Measurements from ENCODE around the gene SCMH1.

Gene SCMH1

GRCh38 chr1:41241749-41242341 is at the start of gene SCMH1:
Gene SCMH1, minus strand, starts transcription at chr1:41242306. Its CDS starts 56,173 bp downstream, at chr1:41186133.
- Histone ChIP-seq H3K4me3 (ENCODE audit: severe bottlenecking) (peak within 1 kb of the TSS; percentile 58), H3K4me1 (ENCODE audit: insufficient read depth, poor library complexity, severe bottlenecking) (peaks cover 20% of the 10 kb centered on the region), H3K36me3 (ENCODE audit: low read depth) (no peaks in the 10 kb centered on the region), H3K9me3 (ENCODE audit: severe bottlenecking) (no peaks in the 10 kb centered on the region), H3K27ac (ENCODE audit: poor library complexity, severe bottlenecking) (peak within 1 kb of the TSS; percentile 89), H3K27me3 (ENCODE audit: insufficient read depth, poor library complexity, severe bottlenecking) (no peaks in the 10 kb centered on the region)
- ATAC-seq (ENCODE audit: low read depth) (peak; percentile 53), DNase-seq (ENCODE audit: low spot score) (no peak)
- peak; percentile 14 for TF ChIP-seq CTCF (IDR thresholded peaks at IDR 0.05; ENCODE audit: poor library complexity, severe bottlenecking)

- DNase-seq (ENCODE audit: low spot score) (no peak), ATAC-seq (ENCODE audit: low read depth) (no peak)
- H3K9me3 ChIP-seq (ENCODE audit: severe bottlenecking) = no peaks in the 10 kb centered on the region
- TF ChIP-seq CTCF (IDR thresholded peaks at IDR 0.05; ENCODE audit: poor library complexity, severe bottlenecking) = no peak
- H3K27me3 ChIP-seq (ENCODE audit: insufficient read depth, poor library complexity, severe bottlenecking) = peaks cover 3% of the 10 kb centered on the region
- no peak overlapping the region for H3K4me3 ChIP-seq (ENCODE audit: severe bottlenecking)
- no peak overlapping the region for H3K27ac ChIP-seq (ENCODE audit: poor library complexity, severe bottlenecking)
- H3K4me1 ChIP-seq (ENCODE audit: insufficient read depth, poor library complexity, severe bottlenecking) = no peaks in the 10 kb centered on the region
- H3K36me3 ChIP-seq (ENCODE audit: low read depth) = no peaks in the 10 kb centered on the region
Measured at GRCh38 chr1:41291195-41291594, 49.1 kb upstream of the SCMH1 start.

- Histone ChIP-seq H3K4me1 (ENCODE audit: insufficient read depth, poor library complexity, severe bottlenecking) (no peaks in the 10 kb centered on the region), H3K4me3 (ENCODE audit: severe bottlenecking) (no peak overlapping the region), H3K27ac (ENCODE audit: poor library complexity, severe bottlenecking) (no peak overlapping the region), H3K27me3 (ENCODE audit: insufficient read depth, poor library complexity, severe bottlenecking) (peaks cover 5% of the 10 kb centered on the region), H3K9me3 (ENCODE audit: severe bottlenecking) (no peaks in the 10 kb centered on the region), H3K36me3 (ENCODE audit: low read depth) (no peaks in the 10 kb centered on the region)
- DNase-seq (ENCODE audit: low spot score) (no peak), ATAC-seq (ENCODE audit: low read depth) (no peak)
- no peak for TF ChIP-seq CTCF (IDR thresholded peaks at IDR 0.05; ENCODE audit: poor library complexity, severe bottlenecking)
Measured at GRCh38 chr1:41289196-41289595, 47.1 kb upstream of the SCMH1 start.

- ATAC-seq (ENCODE audit: low read depth) = no peak
- Histone ChIP-seq H3K27ac (ENCODE audit: poor library complexity, severe bottlenecking) (no peak overlapping the region), H3K4me1 (ENCODE audit: insufficient read depth, poor library complexity, severe bottlenecking) (no peaks in the 10 kb centered on the region), H3K27me3 (ENCODE audit: insufficient read depth, poor library complexity, severe bottlenecking) (peaks cover 5% of the 10 kb centered on the region), H3K9me3 (ENCODE audit: severe bottlenecking) (no peaks in the 10 kb centered on the region), H3K36me3 (ENCODE audit: low read depth) (no peaks in the 10 kb centered on the region), H3K4me3 (ENCODE audit: severe bottlenecking) (no peak overlapping the region)
- no peak for TF ChIP-seq CTCF (IDR thresholded peaks at IDR 0.05; ENCODE audit: poor library complexity, severe bottlenecking)
- no peak for DNase-seq (ENCODE audit: low spot score)
Measured at GRCh38 chr1:41286992-41287391, 44.9 kb upstream of the SCMH1 start.

- H3K4me3 ChIP-seq (ENCODE audit: severe bottlenecking) = no peak overlapping the region
- no peaks in the 10 kb centered on the region for H3K4me1 ChIP-seq (ENCODE audit: insufficient read depth, poor library complexity, severe bottlenecking)
- TF ChIP-seq CTCF (IDR thresholded peaks at IDR 0.05; ENCODE audit: poor library complexity, severe bottlenecking) = no peak
- H3K27me3 ChIP-seq (ENCODE audit: insufficient read depth, poor library complexity, severe bottlenecking) = peaks cover 5% of the 10 kb centered on the region
- ATAC-seq (ENCODE audit: low read depth) (no peak), DNase-seq (ENCODE audit: low spot score) (no peak)
- no peaks in the 10 kb centered on the region for H3K36me3 ChIP-seq (ENCODE audit: low read depth)
- no peaks in the 10 kb centered on the region for H3K9me3 ChIP-seq (ENCODE audit: severe bottlenecking)
- H3K27ac ChIP-seq (ENCODE audit: poor library complexity, severe bottlenecking) = no peak overlapping the region
Measured at GRCh38 chr1:41286486-41286885, 44.4 kb upstream of the SCMH1 start.

Data from RWPE2 (cell line).